Esophagus squamous epithelium (tissue), 4 donors: Measurements from ENCODE around the gene RP9.

ENCODE experiments used
- CTCF ChIP-seq, 6 experiments: fragments of 450-650 bp in 4 of 6; fragments of 200-600 bp in 2 of 6; sonication (generic) in 2 of 6; IDR thresholded peaks; one replicate each; pipeline ENCODE4 v1.5.1; 2016 to 2019; ENCODE audit warnings: antibody characterized with exemption in 6 of 6, mild to moderate bottlenecking in 4 of 6, moderate library complexity in 4 of 6
- POLR2A ChIP-seq, 4 donors: fragments of 450-650 bp; IDR thresholded peaks; one replicate each; pipeline ENCODE4 v1.6.1; 2017; ENCODE audit warnings: antibody characterized with exemption in 4 of 4, mild to moderate bottlenecking in 4 of 4, moderate library complexity in 3 of 4

GRCh38 chr7:33114976-33115375, 5.8 kb upstream of the RP9 start:
- TF ChIP-seq CTCF (IDR thresholded peaks at IDR 0.05) (no peak), POLR2A (IDR thresholded peaks at IDR 0.05) (no peak)
